ENCODE data around the gene SNCB. TPM values are rescaled to one million over a fixed set of nuclear protein-coding genes. Genes with fewer than 3 reads are reported as not detected.

The SNCB gene
- total and polyA plus RNA-seq, 2 of the 13 experiments (the other 11 are each of a cell fraction or from before 2014, with no cell fraction given) = not detected

DNA sequence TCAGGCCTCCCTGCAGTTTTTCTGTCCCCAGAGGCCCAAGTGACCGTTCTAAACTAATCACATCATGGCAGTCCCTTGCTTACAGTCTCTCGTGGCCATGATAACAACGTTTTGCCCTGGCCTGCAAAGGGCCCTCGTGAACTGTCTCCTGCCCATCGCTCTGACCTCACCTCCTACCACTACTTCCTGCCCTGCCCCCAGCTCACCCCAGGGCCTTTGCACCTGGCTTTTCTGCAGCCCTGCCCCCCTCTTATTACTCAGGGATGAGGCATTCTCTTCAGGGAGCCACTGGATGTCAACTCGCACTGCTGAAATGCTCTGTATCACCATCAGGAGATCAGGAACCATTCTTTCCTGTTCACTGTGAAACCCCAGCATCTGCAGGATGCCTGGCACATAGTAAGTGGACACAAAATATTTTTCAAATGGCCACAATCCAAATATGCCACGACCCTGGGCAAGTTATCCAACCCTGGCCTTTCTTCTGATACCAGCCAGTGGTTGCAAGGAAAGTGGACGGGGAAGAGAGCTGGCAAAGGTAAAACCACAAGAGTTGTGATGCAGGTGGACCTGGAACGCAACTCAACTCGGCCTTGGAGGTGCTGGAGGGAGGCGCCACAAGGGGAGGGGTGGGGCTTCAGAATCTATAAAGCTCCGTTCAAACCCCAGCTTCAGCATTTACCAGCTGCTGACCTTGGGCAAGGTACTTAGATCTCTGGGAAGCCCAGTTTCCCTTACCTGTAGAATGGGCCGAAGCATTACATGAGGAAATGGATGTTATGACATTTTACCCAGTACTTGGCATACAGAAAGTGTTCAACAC, 1.7 kb downstream of the SNCB start:
- peaks cover 18 to 86% of the 10 kb centered on the region in 2 experiments for H3K27me3 ChIP-seq (ENCODE audit: control insufficient read depth in 1 of 2, insufficient read depth in 2 of 2, low read length in 2 of 2)
- H3K36me3 ChIP-seq (replicated peaks in 1 of 2; ENCODE audit: control insufficient read depth in 1 of 2, insufficient read depth in 2 of 2, low read length in 2 of 2) = no peaks in the 10 kb centered on the region
- in situ Hi-C loops (cut with HindIII; ENCODE audit: extremely low pct_ligation_motif_present, low pct_unique_long_range_greater_than_20kb) (no loop called here), intact Hi-C loops (cut with micrococcal nuclease; ENCODE audit: unreplicated experiment) (no loop called here)
- H3K79me2 ChIP-seq (ENCODE audit: insufficient read depth, low read length) = no peaks in the 10 kb centered on the region
- H3K27ac ChIP-seq (ENCODE audit: extremely low read length, insufficient read depth, low read length) = no peak overlapping the region
- H4K20me1 ChIP-seq (ENCODE audit: insufficient read depth, low read length) = no peaks in the 10 kb centered on the region
- CTCF ChIA-PET (ENCODE audit: low intra/inter-chr PET ratio, low total read pairs) = no interaction called here
- no peak overlapping the region for H3K4me2 ChIP-seq (ENCODE audit: low read depth, low read length)
- no peak overlapping the region for H2AFZ ChIP-seq (ENCODE audit: low read length)
- no peak overlapping the region for H3K9ac ChIP-seq (ENCODE audit: insufficient read depth, low read depth, low read length)
- BruUV-seq (replicated peaks) = no TSS peak
- WGBS (ENCODE audit: low lambda C conversion rate) = 6% methylated on average over 13 of the region's 13 CpGs
- no peaks in the 10 kb centered on the region for H3K9me3 ChIP-seq (ENCODE audit: low read length)
- H3K4me3 ChIP-seq (replicated peaks in 1 of 3; ENCODE audit: insufficient read depth in 1 of 3, low read depth in 2 of 3, low read length in 3 of 3) = no peak overlapping the region
- H3K4me1 ChIP-seq (ENCODE audit: insufficient read depth, low read length) = peaks cover 26% of the 10 kb centered on the region
- peak; percentile 34; the same call in 1 of the 2 replicates for TF ChIP-seq ZNF629 (CRISPR knock-in tag; conservative IDR thresholded peaks at IDR 0.05)
- no peak for TF ChIP-seq FOXM1 (CRISPR knock-in tag; IDR thresholded peaks at IDR 0.05)
- DNase-seq (ENCODE audit: low spot score) (no peak), FAIRE-seq (no peak), ATAC-seq (no peak)
- POLR2A ChIA-PET = no interaction called here

DNA sequence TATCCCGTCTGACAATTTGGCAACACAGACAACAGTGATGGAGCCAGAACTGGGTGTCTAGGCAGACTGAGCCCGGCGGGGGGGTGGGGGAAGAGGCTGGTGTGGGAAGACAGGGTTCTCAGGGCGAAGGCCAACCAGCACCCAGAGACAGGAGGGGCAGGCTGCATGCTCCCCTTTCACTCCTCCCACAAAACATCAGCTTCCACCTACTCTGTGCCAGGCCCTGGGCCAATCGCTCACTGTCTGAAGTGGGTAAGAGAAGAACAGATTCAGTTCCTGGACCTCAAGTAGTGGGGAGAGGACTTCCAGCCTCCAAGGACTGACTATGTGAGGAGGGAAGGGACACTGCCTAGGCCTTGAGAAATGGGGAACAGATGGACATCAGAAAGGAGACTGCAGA, 2.8 kb downstream of the SNCB start:
- FAIRE-seq (no peak), ATAC-seq (no peak), DNase-seq (ENCODE audit: low spot score) (no peak)
- intact Hi-C loops (cut with micrococcal nuclease; ENCODE audit: unreplicated experiment) = no loop called here
- no peak overlapping the region for H2AFZ ChIP-seq (ENCODE audit: low read length)
- H3K4me3 ChIP-seq (replicated peaks in 1 of 3; ENCODE audit: insufficient read depth in 1 of 3, low read depth in 2 of 3, low read length in 3 of 3) = no peak overlapping the region
- WGBS (ENCODE audit: low lambda C conversion rate) = 15% methylated on average over 5 of the region's 5 CpGs
- H3K9ac ChIP-seq (ENCODE audit: insufficient read depth, low read depth, low read length) = no peak overlapping the region
- peaks cover 18 to 84% of the 10 kb centered on the region in 2 experiments for H3K27me3 ChIP-seq (ENCODE audit: control insufficient read depth in 1 of 2, insufficient read depth in 2 of 2, low read length in 2 of 2)
- no TSS peak for BruUV-seq (replicated peaks)
- in situ Hi-C loops (cut with HindIII; ENCODE audit: extremely low pct_ligation_motif_present, low pct_unique_long_range_greater_than_20kb) = no loop called here
- H3K9me3 ChIP-seq (ENCODE audit: low read length) = no peaks in the 10 kb centered on the region
- H3K36me3 ChIP-seq (replicated peaks in 1 of 2; ENCODE audit: control insufficient read depth in 1 of 2, insufficient read depth in 2 of 2, low read length in 2 of 2) = no peaks in the 10 kb centered on the region
- ChIA-PET POLR2A (no interaction called here), CTCF (ENCODE audit: low intra/inter-chr PET ratio, low total read pairs) (no interaction called here)
- H3K79me2 ChIP-seq (ENCODE audit: insufficient read depth, low read length) = no peaks in the 10 kb centered on the region
- H3K27ac ChIP-seq (ENCODE audit: extremely low read length, insufficient read depth, low read length) = no peak overlapping the region
- no peak overlapping the region for H3K4me2 ChIP-seq (ENCODE audit: low read depth, low read length)
- H3K4me1 ChIP-seq (ENCODE audit: insufficient read depth, low read length) = peaks cover 26% of the 10 kb centered on the region
- no peaks in the 10 kb centered on the region for H4K20me1 ChIP-seq (ENCODE audit: insufficient read depth, low read length)
- no peak for TF ChIP-seq ZNF329 (CRISPR knock-in tag; IDR thresholded peaks at IDR 0.05; ENCODE audit: low read depth)
- TF ChIP-seq, protein P1, sequence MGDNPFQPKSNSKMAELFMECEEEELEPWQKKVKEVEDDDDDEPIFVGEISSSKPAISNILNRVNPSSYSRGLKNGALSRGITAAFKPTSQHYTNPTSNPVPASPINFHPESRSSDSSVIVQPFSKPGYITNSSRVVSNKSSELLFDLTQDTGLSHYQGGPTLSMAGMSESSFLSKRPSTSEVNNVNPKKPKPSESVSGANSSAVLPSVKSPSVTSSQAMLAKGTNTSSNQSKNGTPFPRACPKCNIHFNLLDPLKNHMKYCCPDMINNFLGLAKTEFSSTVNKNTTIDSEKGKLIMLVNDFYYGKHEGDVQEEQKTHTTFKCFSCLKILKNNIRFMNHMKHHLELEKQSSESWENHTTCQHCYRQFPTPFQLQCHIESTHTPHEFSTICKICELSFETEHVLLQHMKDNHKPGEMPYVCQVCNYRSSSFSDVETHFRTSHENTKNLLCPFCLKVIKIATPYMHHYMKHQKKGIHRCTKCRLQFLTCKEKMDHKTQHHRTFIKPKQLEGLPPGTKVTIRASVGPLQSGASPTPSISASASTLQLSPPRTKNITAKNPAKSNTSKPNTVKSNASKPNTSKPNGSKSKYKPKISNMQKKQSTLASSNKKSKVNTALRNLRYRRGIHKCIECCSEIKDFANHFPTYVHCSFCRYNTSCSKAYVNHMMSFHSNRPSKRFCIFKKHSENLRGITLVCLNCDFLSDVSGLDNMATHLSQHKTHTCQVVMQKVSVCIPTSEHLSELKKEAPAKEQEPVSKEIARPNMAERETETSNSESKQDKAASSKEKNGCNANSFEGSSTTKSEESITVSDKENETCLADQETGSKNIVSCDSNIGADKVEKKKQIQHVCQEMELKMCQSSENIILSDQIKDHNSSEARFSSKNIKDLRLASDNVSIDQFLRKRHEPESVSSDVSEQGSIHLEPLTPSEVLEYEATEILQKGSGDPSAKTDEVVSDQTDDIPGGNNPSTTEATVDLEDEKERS (CRISPR knock-in tag; IDR thresholded peaks at IDR 0.05) = no peak
- TF ChIP-seq, protein P2, sequence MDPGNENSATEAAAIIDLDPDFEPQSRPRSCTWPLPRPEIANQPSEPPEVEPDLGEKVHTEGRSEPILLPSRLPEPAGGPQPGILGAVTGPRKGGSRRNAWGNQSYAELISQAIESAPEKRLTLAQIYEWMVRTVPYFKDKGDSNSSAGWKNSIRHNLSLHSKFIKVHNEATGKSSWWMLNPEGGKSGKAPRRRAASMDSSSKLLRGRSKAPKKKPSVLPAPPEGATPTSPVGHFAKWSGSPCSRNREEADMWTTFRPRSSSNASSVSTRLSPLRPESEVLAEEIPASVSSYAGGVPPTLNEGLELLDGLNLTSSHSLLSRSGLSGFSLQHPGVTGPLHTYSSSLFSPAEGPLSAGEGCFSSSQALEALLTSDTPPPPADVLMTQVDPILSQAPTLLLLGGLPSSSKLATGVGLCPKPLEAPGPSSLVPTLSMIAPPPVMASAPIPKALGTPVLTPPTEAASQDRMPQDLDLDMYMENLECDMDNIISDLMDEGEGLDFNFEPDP (CRISPR knock-in tag; conservative IDR thresholded peaks at IDR 0.05) = no peak
- no peak for TF ChIP-seq ZNF768 (CRISPR knock-in tag; IDR thresholded peaks at IDR 0.05)
- TF ChIP-seq, protein P3, sequence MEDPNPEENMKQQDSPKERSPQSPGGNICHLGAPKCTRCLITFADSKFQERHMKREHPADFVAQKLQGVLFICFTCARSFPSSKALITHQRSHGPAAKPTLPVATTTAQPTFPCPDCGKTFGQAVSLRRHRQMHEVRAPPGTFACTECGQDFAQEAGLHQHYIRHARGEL (CRISPR knock-in tag; IDR thresholded peaks at IDR 0.05) = no peak
- no peak for TF ChIP-seq SSRP1 (CRISPR knock-in tag; IDR thresholded peaks at IDR 0.05)
- TF ChIP-seq KDM5A (IDR thresholded peaks at IDR 0.05; ENCODE audit: borderline replicate concordance, low read length) = no peak
- no peak for TF ChIP-seq GABPB1 (CRISPR knock-in tag; IDR thresholded peaks at IDR 0.05)
- no peak for TF ChIP-seq MED13 (CRISPR knock-in tag; IDR thresholded peaks at IDR 0.05)
- TF ChIP-seq KLF15 (CRISPR knock-in tag; IDR thresholded peaks at IDR 0.05; ENCODE audit: borderline replicate concordance) = no peak
- TF ChIP-seq GATAD2A (CRISPR knock-in tag; IDR thresholded peaks at IDR 0.05) = no peak
- TF ChIP-seq ZNF350 (CRISPR knock-in tag; IDR thresholded peaks at IDR 0.05; ENCODE audit: borderline replicate concordance, low read depth) = no peak
- TF ChIP-seq ZNF605 (CRISPR knock-in tag; IDR thresholded peaks at IDR 0.05) = no peak
